RWPE1 (cell line): Measurements from ENCODE around the gene SLC6A9.

Experiments
- CTCF ChIA-PET: fragments of 350-600 bp; sonication (Branson Sonifier 250); formaldehyde crosslinking; extraction: SDS; loops from one replicate; lab custom pipeline; 2021; lab: Yijun Ruan, JAX
- POLR2A ChIA-PET: fragments of 400-600 bp; formaldehyde crosslinking; extraction: SDS; loops from one replicate; lab custom pipeline; 2020; ENCODE audit warnings: antibody characterized with exemption; ENCODE audit not compliant: low non-redundant PET; lab: Yijun Ruan, JAX
- DNase-seq: peaks from one replicate; pipeline ENCODE4 v3.0.0; 2012; ENCODE audit warnings: low spot score
- H3K27ac ChIP-seq: fragments of 450-650 bp; 2 replicates; pipeline ENCODE4 v1.5.1; 2017
- TF ChIP-seq, protein P1 (sequence below): fragments of 450-650 bp; conservative IDR thresholded peaks from 2 replicates; pipeline ENCODE4 v1.5.1; 2017; ENCODE audit warnings: low read depth, mild to moderate bottlenecking

SLC6A9 gene

DNA sequence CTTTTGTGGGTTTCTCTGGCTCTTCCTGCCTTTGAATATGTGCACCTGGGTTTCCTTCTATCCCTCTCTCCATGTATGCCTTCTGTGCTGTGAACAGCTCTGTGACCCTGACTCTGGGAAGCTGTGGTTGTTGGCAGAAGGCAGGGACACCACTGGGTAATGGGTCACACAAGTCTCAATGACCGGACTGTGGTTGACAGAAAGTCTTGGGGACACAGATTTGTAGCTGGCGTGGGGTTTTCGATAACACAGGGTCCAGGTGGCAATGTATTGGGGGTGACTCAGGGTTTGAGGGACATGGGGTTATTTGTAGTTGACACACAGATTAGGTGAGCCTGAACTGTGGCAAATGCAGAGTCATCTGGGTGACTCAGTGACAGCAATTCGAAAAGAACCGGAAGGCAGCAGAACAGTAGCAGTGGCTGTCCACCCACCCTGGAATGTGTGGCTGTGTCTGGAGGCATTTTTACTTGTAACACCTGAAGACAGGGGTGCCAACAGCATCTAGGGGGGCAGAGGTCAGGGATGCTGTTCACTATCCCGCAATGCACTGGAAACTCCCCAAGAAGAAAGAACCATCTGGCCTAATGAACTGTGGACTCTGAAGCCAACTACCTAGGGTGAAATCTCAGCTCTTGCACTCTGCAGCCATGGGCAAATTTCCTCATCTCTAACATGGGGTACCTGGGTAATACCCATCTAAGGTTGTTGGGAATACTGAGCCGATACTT lies 13.0 kb upstream of the SLC6A9 start:
- ChIA-PET CTCF (interaction anchor here (0.6 to 2.3 kb wide), 2 partner anchors 8 to 39 kb away, joined by 4 to 12 read pairs; no protein-coding TSS in a partner anchor), POLR2A (no interaction called here)
- TF ChIP-seq, protein P1, sequence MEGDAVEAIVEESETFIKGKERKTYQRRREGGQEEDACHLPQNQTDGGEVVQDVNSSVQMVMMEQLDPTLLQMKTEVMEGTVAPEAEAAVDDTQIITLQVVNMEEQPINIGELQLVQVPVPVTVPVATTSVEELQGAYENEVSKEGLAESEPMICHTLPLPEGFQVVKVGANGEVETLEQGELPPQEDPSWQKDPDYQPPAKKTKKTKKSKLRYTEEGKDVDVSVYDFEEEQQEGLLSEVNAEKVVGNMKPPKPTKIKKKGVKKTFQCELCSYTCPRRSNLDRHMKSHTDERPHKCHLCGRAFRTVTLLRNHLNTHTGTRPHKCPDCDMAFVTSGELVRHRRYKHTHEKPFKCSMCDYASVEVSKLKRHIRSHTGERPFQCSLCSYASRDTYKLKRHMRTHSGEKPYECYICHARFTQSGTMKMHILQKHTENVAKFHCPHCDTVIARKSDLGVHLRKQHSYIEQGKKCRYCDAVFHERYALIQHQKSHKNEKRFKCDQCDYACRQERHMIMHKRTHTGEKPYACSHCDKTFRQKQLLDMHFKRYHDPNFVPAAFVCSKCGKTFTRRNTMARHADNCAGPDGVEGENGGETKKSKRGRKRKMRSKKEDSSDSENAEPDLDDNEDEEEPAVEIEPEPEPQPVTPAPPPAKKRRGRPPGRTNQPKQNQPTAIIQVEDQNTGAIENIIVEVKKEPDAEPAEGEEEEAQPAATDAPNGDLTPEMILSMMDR = no peak
- no peak overlapping the region for H3K27ac ChIP-seq
- DNase-seq = no peak

DNA sequence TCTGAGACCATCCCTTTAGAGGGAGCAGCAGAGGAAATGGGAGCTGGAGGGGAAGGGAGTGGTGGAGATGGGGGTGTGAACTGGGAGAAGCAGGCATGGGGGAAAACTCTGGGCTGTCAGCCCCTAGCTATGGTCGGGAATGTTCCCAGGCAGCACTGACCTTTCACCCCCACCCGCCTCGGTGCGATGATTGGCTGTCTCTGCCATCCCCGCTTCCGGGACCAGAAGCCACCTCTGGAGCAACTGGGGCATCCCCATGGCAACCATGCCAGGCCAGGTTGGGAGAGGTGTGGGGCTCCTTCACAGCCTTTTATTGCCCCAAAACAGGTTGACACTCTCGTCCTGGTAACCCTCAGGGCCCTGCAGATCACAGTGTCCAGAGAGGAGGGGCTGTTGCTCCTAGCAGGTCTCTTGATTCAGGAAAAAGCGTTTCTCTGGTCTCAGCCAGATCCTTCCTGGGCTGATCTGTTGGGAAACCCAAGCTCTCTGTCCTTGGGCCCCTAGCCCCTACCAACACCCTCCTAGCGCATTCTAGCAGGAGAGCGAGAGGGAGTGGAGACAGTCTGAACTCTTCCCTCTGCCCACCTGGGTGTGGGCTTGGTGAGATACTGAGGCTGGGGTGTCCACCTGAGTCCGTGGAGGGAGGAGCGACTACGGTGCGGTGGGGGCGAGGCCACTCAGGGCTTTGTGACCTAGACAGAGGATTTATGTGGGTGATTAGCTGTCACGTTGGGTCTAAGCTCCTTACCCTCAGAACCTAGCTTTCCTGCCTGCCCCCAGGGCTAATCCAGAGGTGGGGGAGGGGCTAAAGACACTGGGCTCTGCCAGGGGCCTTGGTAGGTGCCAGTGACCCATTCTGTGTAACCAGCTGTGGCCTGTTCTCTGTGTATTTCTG lies 12.2 kb upstream of the SLC6A9 start:
- H3K27ac ChIP-seq = no peak overlapping the region
- ChIA-PET POLR2A (no interaction called here), CTCF (interaction anchor here (0.6 to 2.3 kb wide), 2 partner anchors 38 to 156 kb away, joined by 3 to 12 read pairs; no protein-coding TSS in a partner anchor)
- TF ChIP-seq, protein P1 = no peak
- no peak for DNase-seq

DNA sequence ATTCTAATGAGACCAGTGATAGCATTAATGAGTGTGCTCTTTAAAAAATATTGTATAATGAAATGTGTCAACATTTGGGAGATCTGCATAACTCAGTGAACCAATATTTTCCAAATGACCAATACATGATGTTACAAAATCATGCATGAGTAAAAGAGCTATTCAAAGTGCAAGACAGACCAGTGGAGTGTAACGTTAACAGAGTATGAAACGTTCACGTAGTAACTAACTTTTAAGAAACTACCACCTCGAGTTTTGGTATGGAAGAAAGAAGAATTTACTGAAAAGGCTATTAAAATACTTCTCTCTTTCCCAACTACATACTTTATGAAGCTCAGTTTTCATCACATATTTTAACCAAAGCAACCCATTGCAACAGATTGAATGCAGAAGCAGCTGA lies 9.6 kb upstream of the SLC6A9 start:
- CTCF ChIA-PET = no interaction called here
- no peak overlapping the region for H3K27ac ChIP-seq
- POLR2A ChIA-PET = no interaction called here

DNA sequence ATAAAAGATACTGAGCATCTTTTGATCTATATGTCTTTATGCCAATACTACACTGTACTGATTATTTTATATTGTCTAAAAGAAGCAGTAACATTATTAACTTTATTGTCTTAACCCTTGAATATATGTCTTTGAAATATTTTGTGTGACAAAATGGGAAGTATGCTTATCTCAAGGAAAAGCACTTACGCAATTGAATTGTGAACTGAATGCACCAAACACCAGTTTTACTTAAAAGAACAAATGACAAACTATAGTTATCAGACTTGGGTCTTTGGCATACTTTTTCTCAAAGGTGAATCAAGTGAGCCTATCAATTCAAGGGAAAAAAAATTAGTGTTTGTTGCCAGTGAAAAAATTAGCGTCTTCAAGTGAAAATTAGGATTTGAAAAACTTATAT lies 9.2 kb upstream of the SLC6A9 start:
- TF ChIP-seq, protein P1 = no peak
- CTCF ChIA-PET = no interaction called here
- POLR2A ChIA-PET = no interaction called here
- DNase-seq = no peak
- H3K27ac ChIP-seq = no peak overlapping the region

More for the DNA sequence above, 9.6 kb upstream of the SLC6A9 start:
- TF ChIP-seq, protein P1 = no peak
- no peak for DNase-seq

DNA sequence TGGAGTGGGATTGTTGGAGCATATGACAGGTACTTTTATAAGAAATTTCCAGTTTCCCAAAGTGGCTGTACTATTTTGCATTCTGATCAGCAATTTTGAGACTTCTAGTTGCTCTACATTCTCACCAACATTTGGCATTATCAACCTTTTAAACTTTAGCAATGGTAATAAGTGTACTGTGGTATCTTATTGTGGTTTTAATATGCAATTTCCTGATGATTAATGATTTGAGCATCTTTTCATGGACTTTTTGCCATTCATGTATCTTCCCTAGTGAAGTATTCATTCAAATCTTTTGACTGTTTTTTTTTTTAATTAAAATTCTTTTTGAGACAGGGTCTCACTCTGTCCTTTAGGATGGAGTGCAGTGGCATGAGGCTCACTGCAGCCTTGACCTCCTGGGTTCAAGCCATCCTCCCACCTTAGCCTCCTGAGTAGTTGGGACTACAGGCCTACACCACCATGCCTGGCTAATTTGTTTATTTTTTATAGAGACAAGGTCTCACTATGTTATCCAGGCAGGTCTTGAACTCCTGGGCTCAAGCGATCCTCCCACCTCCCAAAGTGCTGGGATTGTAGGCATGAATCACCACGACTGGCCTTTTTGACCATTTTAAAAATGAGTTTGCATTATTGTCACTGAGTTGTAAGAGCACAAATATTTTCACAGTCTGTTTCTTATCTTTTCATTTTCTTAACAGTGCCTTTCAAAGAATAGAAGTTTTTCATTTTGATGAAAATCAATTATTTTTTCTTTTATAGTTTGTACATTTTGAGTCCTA lies 7.8 kb upstream of the SLC6A9 start:
- CTCF ChIA-PET = interaction anchor here (0.6 kb wide), 1 partner anchor 10 kb away, joined by 4 read pairs; no protein-coding TSS in a partner anchor
- POLR2A ChIA-PET = no interaction called here
- DNase-seq = no peak
- TF ChIP-seq, protein P1 = no peak
- no peak overlapping the region for H3K27ac ChIP-seq

DNA sequence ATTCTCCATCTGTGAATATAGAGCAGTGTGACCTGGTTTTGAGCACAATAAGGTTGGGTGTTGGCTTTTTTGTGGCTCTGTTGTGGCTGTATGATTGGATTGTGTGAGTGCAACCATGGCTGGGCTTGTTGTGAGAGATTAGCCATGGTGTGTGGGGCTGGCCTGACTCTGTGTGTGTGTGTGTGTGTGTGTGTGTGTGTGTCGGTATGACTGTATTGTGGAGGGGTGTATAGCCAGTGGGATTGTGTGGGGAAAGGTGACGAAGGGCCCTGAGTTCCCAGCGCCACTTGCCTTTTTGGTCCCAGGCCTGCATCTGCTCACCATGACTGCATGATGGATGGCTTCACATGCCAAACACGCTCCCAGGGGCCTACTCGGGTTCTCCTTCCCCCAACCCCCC lies 5.9 kb upstream of the SLC6A9 start:
- no peak for DNase-seq
- H3K27ac ChIP-seq = no peak overlapping the region
- ChIA-PET POLR2A (no interaction called here), CTCF (interaction anchor here (0.6 to 3.7 kb wide), 13 partner anchors 7 to 274 kb away, joined by 3 to 43 read pairs (median 4); no protein-coding TSS in a partner anchor)
- TF ChIP-seq, protein P1 = no peak
